Measurements from ENCODE around the gene B4GALT6. TPM values are rescaled to one million over a fixed set of nuclear protein-coding genes. Genes with fewer than 3 reads are reported as not detected.

The B4GALT6 gene
- total and polyA plus RNA-seq, 2 of the 8 experiments (the other 6 are each of a cell fraction or from before 2014, with no cell fraction given) = 6.3 to 41.5 TPM

- 94% methylated on average over 3 of the region's 3 CpGs; no CpG with 5 or more reads in 1 of the 2 experiments for WGBS, 2 experiments (ENCODE audit: extremely low coverage in 1 of 2, insufficient coverage in 1 of 2, insufficient read length in 1 of 2, insufficient replicate concordance in 2 of 2, low coverage in 1 of 2, low lambda C conversion rate in 2 of 2, missing lambda C conversion rate in 1 of 2)
- H3K4ac ChIP-seq (replicated peaks; ENCODE audit: insufficient read length, low read depth, low read length) = no peak overlapping the region
- no peak overlapping the region for H3K18ac ChIP-seq (ENCODE audit: extremely low read depth, low read length)
- H3K4me2 ChIP-seq (ENCODE audit: insufficient read depth in 1 of 2, low read depth in 2 of 2, low read length in 2 of 2) = no peak overlapping the region
- no peak overlapping the region for H3K27ac ChIP-seq (ENCODE audit: low read depth, low read length)
- H2BK15ac ChIP-seq (ENCODE audit: low read length) = no peak overlapping the region
- H3K4me1 ChIP-seq (replicated peaks in 1 of 4; ENCODE audit: control insufficient read depth in 3 of 4, insufficient read depth in 4 of 4, low read length in 3 of 4) = peaks cover 0 to 4% (median under 1%) of the 10 kb centered on the region in 4 experiments; a peak in 1 of 7 replicates
- H3K9ac ChIP-seq (replicated peaks in 1 of 4; ENCODE audit: extremely low read depth in 1 of 4, low read depth in 3 of 4, low read length in 3 of 4) = no peak overlapping the region
- no peaks in the 10 kb centered on the region for H4K20me1 ChIP-seq (replicated peaks in 1 of 2; ENCODE audit: control insufficient read depth in 1 of 2, insufficient read depth in 2 of 2, low read length in 2 of 2)
- no peak overlapping the region for H3K23ac ChIP-seq (ENCODE audit: insufficient read length)
- H2BK5ac ChIP-seq (ENCODE audit: low read depth, low read length) = no peak overlapping the region
- no peaks in the 10 kb centered on the region for H3K36me3 ChIP-seq (ENCODE audit: control insufficient read depth in 2 of 4, insufficient read depth in 4 of 4, low read length in 3 of 4)
- no peak overlapping the region for H2BK12ac ChIP-seq (ENCODE audit: low read depth, low read length)
- CTCF ChIA-PET (ENCODE audit: partially characterized antibody) = interaction anchor here (0.6 to 2.0 kb wide), 9 partner anchors 9 to 265 kb away, joined by 3 to 16 read pairs (median 3); no protein-coding TSS in a partner anchor
- H3K27me3 ChIP-seq (replicated peaks in 1 of 4; ENCODE audit: control insufficient read depth in 3 of 4, extremely low read depth in 1 of 4, insufficient read depth in 3 of 4, low read length in 3 of 4) = no peaks in the 10 kb centered on the region
- H3K14ac ChIP-seq (ENCODE audit: insufficient read length) = no peak overlapping the region
- no peak overlapping the region for H2BK120ac ChIP-seq (replicated peaks; ENCODE audit: low read depth, low read length)
- no peak overlapping the region for H4K8ac ChIP-seq (ENCODE audit: extremely low read depth, insufficient read depth, low read length)
- POLR2A ChIA-PET (ENCODE audit: partially characterized antibody) = no interaction called here
- H3K23me2 ChIP-seq (ENCODE audit: low read depth, low read length) = no peaks in the 10 kb centered on the region
- no peak for DNase-seq (ENCODE audit: low read depth in 1 of 2, low spot score in 2 of 2)
- no peak overlapping the region for H2AK5ac ChIP-seq (ENCODE audit: low read depth, low read length)
- H2AFZ ChIP-seq (ENCODE audit: low read length) = no peak overlapping the region
- no peak overlapping the region for H4K91ac ChIP-seq (replicated peaks; ENCODE audit: insufficient read length, low read length)
- no peak overlapping the region for H2BK20ac ChIP-seq (ENCODE audit: low read length)
- no peak overlapping the region for H3K4me3 ChIP-seq (ENCODE audit: extremely low read depth in 1 of 4, insufficient read depth in 2 of 4, low read depth in 3 of 4, low read length in 4 of 4)
- no peaks in the 10 kb centered on the region for H3K9me3 ChIP-seq (ENCODE audit: insufficient read depth in 2 of 2, low read depth in 1 of 2, low read length in 1 of 2)
- no peaks in the 10 kb centered on the region for H3K79me1 ChIP-seq (ENCODE audit: low read depth, low read length)
- FAIRE-seq = no peak
- H4K5ac ChIP-seq (ENCODE audit: insufficient read length, low read depth, low read length) = no peak overlapping the region
- no peak overlapping the region for H3K56ac ChIP-seq (replicated peaks; ENCODE audit: insufficient read length, low read depth, low read length)
- no peaks in the 10 kb centered on the region for H3K79me2 ChIP-seq (ENCODE audit: control insufficient read depth in 1 of 2, insufficient read depth in 2 of 2, low read length in 2 of 2)
- TF ChIP-seq SUZ12 (IDR thresholded peaks at IDR 0.05; ENCODE audit: low read length) (no peak), SP4 (IDR thresholded peaks at IDR 0.05; ENCODE audit: low read length) (no peak), RXRA (IDR thresholded peaks at IDR 0.05; ENCODE audit: insufficient read depth, low read depth, low read length) (no peak), JUN (IDR thresholded peaks at IDR 0.05; ENCODE audit: low read depth, low read length) (no peak), PHF8 (conservative IDR thresholded peaks at IDR 0.05; ENCODE audit: low read depth, low read length) (no peak), BCL11A (IDR thresholded peaks at IDR 0.05; ENCODE audit: low read depth in 2 of 2, low read length in 2 of 2) (no peak)
These were observed 27.2 kb upstream of the B4GALT6 start for GRCh38 chr18:31711365-31712172.

All from H1 (cell line).